Neural cell (in vitro differentiated cells): ENCODE measurements around the gene MYL12A. TPM values are rescaled to one million over a fixed set of nuclear protein-coding genes. Genes with fewer than 3 reads are reported as not detected.

Experiments
- H2AFZ ChIP-seq: fragments of 200-600, 300-800 bp; sonication (generic), shearing (Covaris generic); 2 replicates; pipeline ENCODE4 v1.6.0; 2014; ENCODE audit warnings: low read depth, mild to moderate bottlenecking, antibody characterized with exemption, low read length, moderate library complexity
- H3F3A ChIP-seq: fragments of 200-600 bp; shearing (Covaris generic); 2 replicates; pipeline ENCODE4 v1.6.1; 2016; ENCODE audit warnings: mild to moderate bottlenecking, moderate library complexity, mixed read lengths, antibody characterized with exemption, low read length; ENCODE audit not compliant: insufficient read depth, poor library complexity, severe bottlenecking
- H3K27ac ChIP-seq: fragments of 200-600, 300-800 bp; sonication (generic), shearing (Covaris generic); 2 replicates; pipeline ENCODE4 v1.5.1; 2014; ENCODE audit warnings: mild to moderate bottlenecking, low read length, moderate library complexity
- H3K27me3 ChIP-seq: fragments of 300-800, 200-600 bp; sonication (generic), shearing (Covaris generic); 2 replicates; pipeline ENCODE4 v1.6.0; 2014; ENCODE audit warnings: mild to moderate bottlenecking, low read depth, low read length, moderate library complexity; ENCODE audit not compliant: insufficient read depth
- H3K36me3 ChIP-seq: fragments of 300-800, 200-600 bp; sonication (generic), shearing (Covaris generic); 2 replicates; pipeline ENCODE4 v1.5.1; 2014; ENCODE audit warnings: mild to moderate bottlenecking, antibody characterized with exemption, low read length, moderate library complexity; ENCODE audit not compliant: insufficient read depth
- H3K4me2 ChIP-seq: fragments of 300-800, 200-600 bp; sonication (generic), shearing (Covaris generic); 2 replicates; pipeline ENCODE4 v1.6.0; 2014; ENCODE audit warnings: mild to moderate bottlenecking, low read length
- H3K4me3 ChIP-seq: fragments of 300-800, 200-600 bp; sonication (generic), shearing (Covaris generic); 2 replicates; pipeline ENCODE4 v1.5.1; 2014; ENCODE audit warnings: mild to moderate bottlenecking, low read length, moderate library complexity
- H3K79me2 ChIP-seq: fragments of 200-600 bp; shearing (Covaris generic); replicated peaks from 2 replicates; pipeline ENCODE4 v1.6.0; 2014; ENCODE audit warnings: mild to moderate bottlenecking, low read length, moderate library complexity; ENCODE audit not compliant: insufficient read depth
- H3K9ac ChIP-seq: fragments of 300-800, 200-600 bp; sonication (generic), shearing (Covaris generic); 2 replicates; pipeline ENCODE4 v1.6.1; 2016; ENCODE audit warnings: mild to moderate bottlenecking, low read length, mixed read lengths
- H3K9me2 ChIP-seq: fragments of 200-600 bp; shearing (Covaris generic); 2 replicates; pipeline ENCODE4 v1.6.1; 2016; ENCODE audit warnings: mild to moderate bottlenecking, low read length, mixed read lengths; ENCODE audit not compliant: insufficient read depth
- H3K9me3 ChIP-seq: fragments of 200-600, 300-800 bp; sonication (generic), shearing (Covaris generic); 2 replicates; pipeline ENCODE4 v1.6.1; 2016; ENCODE audit warnings: mild to moderate bottlenecking, mixed run types, low read length, moderate library complexity, mixed read lengths
- H4K20me1 ChIP-seq: fragments of 200-600 bp; shearing (Covaris generic); 2 replicates; pipeline ENCODE4 v1.6.1; 2016; ENCODE audit warnings: mild to moderate bottlenecking, mixed run types; ENCODE audit not compliant: insufficient read depth
- EP300 ChIP-seq: fragments of 450-650 bp; conservative IDR thresholded peaks from 2 replicates; pipeline ENCODE4 v1.6.1; 2014; ENCODE audit warnings: antibody characterized with exemption, mild to moderate bottlenecking, moderate library complexity; ENCODE audit not compliant: poor library complexity, severe bottlenecking
- EZH2 ChIP-seq: fragments of 200-600, 300-800 bp; shearing (Covaris generic), sonication (generic); IDR thresholded peaks from 2 replicates; pipeline ENCODE4 v1.6.1; 2014; ENCODE audit warnings: antibody characterized with exemption, low read length, borderline replicate concordance, mild to moderate bottlenecking; ENCODE audit not compliant: insufficient read depth, poor library complexity, severe bottlenecking
- MXI1 ChIP-seq: fragments of 450-650 bp; conservative IDR thresholded peaks from 2 replicates; pipeline ENCODE4 v1.6.1; 2014; ENCODE audit warnings: antibody characterized with exemption, mild to moderate bottlenecking; ENCODE audit not compliant: poor library complexity, severe bottlenecking
- POLR2AphosphoS5 ChIP-seq: IDR thresholded peaks from 2 replicates; pipeline ENCODE4 v1.6.1; 2012
- RAD21 ChIP-seq: fragments of 450-650 bp; conservative IDR thresholded peaks from 2 replicates; pipeline ENCODE4 v1.6.1; 2014; ENCODE audit warnings: antibody characterized with exemption, mild to moderate bottlenecking, moderate library complexity
- REST ChIP-seq: IDR thresholded peaks from 2 replicates; pipeline ENCODE4 v1.6.1; 2012; ENCODE audit warnings: borderline replicate concordance
- SMC3 ChIP-seq: fragments of 450-650 bp; conservative IDR thresholded peaks from 2 replicates; pipeline ENCODE4 v1.6.1; 2014; ENCODE audit warnings: antibody characterized with exemption, mild to moderate bottlenecking, moderate library complexity; ENCODE audit not compliant: poor library complexity
- polyA plus RNA-seq: library from polyadenylated mRNA; depleted of rRNA; stranded (reverse); fragments of >200 nt; gene quantifications from 2 replicates; pipeline ENCODE4 v1.2.3, GENCODE V29; 2014

The MYL12A gene
- polyA plus RNA-seq, 1 donor from 2014 or later, result 62.7 TPM

- no peak overlapping the region for H3K27ac ChIP-seq
- H2AFZ ChIP-seq, result no peak overlapping the region
- no peak overlapping the region for H3K4me3 ChIP-seq
- H3K4me2 ChIP-seq, result no peak overlapping the region
- no peaks in the 10 kb centered on the region for H4K20me1 ChIP-seq
- TF ChIP-seq EZH2, result no peak
- TF ChIP-seq REST, result no peak
- TF ChIP-seq SMC3, result no peak
- TF ChIP-seq RAD21, result no peak
- no peak for TF ChIP-seq POLR2AphosphoS5
- no peak for TF ChIP-seq MXI1
- TF ChIP-seq EP300, result no peak
- H3K36me3 ChIP-seq, result no peaks in the 10 kb centered on the region
- H3F3A ChIP-seq, result no peaks in the 10 kb centered on the region
- no peak overlapping the region for H3K9ac ChIP-seq
- no peaks in the 10 kb centered on the region for H3K79me2 ChIP-seq
- no peaks in the 10 kb centered on the region for H3K9me3 ChIP-seq
- no peaks in the 10 kb centered on the region for H3K27me3 ChIP-seq
- H3K9me2 ChIP-seq, result no peaks in the 10 kb centered on the region
Observed at GRCh38 chr18:3256693-3257626, 9.4 kb downstream of the MYL12A start.

- no peak overlapping the region for H3K9ac ChIP-seq
- peaks cover 4% of the 10 kb centered on the region for H3K79me2 ChIP-seq
- no peaks in the 10 kb centered on the region for H3K36me3 ChIP-seq
- no peaks in the 10 kb centered on the region for H3K9me2 ChIP-seq
- H2AFZ ChIP-seq, result no peak overlapping the region
- H3K9me3 ChIP-seq, result no peaks in the 10 kb centered on the region
- no peak overlapping the region for H3K4me2 ChIP-seq
- H3K27me3 ChIP-seq, result no peaks in the 10 kb centered on the region
- no peaks in the 10 kb centered on the region for H3F3A ChIP-seq
- no peak for TF ChIP-seq REST
- no peak for TF ChIP-seq POLR2AphosphoS5
- H4K20me1 ChIP-seq, result no peaks in the 10 kb centered on the region
- H3K27ac ChIP-seq, result no peak overlapping the region
- no peak overlapping the region for H3K4me3 ChIP-seq
Observed at GRCh38 chr18:3257627-3258120, 10.1 kb downstream of the MYL12A start.
